Measurements from ENCODE around the gene C20orf96. TPM values are rescaled to one million over a fixed set of nuclear protein-coding genes. Genes with fewer than 3 reads are reported as not detected.

C20orf96 gene
- total and polyA plus RNA-seq, 7 donors: 2.1 to 8.5 (median 5.3) TPM

DNA sequence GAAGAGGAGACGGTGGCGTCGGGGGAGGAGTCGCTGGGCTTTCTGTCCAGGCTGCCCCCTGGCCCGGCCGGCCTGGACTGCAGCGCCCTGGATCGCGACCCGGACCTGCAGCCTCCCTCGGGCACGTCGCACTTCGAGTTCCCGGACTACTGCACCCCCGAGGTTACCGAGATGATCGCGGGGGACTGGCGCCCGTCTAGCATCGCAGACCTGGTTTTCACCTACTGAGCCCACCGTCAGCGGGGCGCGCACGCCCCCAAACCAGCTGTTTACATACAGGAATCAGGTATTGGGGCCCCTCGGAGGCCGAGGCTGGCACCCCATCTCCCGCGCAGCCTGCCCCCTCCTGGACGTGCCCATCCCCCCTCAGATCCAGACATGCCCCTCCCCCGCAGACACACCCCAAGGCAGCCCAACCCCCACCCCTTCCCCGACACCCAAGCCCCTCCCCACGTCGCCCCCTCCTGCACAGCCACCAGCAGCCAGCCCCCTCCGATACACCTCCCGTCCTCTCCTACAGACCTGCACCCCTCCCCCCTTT, 36.2 kb upstream of the C20orf96 start:
- H3K4me3 ChIP-seq: peak overlapping the region; percentile 63 to 81 (median 65)

DNA sequence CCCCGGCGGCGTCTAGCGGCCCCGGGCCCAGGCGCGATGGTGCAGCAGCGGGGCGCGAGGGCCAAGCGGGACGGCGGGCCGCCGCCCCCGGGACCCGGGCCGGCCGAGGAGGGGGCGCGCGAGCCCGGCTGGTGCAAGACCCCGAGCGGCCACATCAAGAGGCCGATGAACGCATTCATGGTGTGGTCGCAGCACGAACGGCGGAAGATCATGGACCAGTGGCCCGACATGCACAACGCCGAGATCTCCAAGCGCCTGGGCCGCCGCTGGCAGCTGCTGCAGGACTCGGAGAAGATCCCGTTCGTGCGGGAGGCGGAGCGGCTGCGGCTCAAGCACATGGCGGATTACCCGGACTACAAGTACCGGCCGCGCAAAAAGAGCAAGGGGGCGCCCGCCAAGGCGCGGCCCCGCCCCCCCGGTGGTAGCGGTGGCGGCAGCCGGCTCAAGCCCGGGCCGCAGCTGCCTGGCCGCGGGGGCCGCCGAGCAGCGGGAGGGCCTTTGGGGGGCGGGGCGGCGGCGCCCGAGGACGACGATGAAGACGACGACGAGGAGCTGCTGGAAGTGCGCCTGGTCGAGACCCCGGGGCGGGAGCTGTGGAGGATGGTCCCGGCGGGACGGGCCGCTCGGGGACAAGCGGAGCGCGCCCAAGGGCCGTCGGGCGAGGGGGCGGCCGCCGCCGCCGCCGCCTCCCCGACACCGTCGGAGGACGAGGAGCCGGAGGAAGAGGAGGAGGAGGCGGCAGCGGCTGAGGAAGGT, 35.5 kb upstream of the C20orf96 start:
- Histone ChIP-seq H3K9me3 (no peaks in the 10 kb centered on the region), H3K4me3 (peak overlapping the region; percentile 63 to 81 (median 65)), H3K27ac (peak overlapping the region; percentile 90 to 97 (median 96)), H3K27me3 (no peaks in the 10 kb centered on the region), H3K36me3 (no peaks in the 10 kb centered on the region), H3K4me1 (peaks cover 0 to 56% (median 44%) of the 10 kb centered on the region in 4 donors)
- no peak for TF ChIP-seq EP300 (IDR thresholded peaks at IDR 0.05)
- TF ChIP-seq POLR2AphosphoS5 (IDR thresholded peaks at IDR 0.05): peak in 2 of 4 donors; percentile 18 to 24
- intact Hi-C loops (cut with DNase I): loop anchor here (2.0 kb wide), 2 partner anchors 15 to 21 kb away; partner anchors contain the start of gene NRSN2
- WGBS, 2 donors: 1% methylated on average over 103 of the region's 103 CpGs
- DNase-seq: peak; percentile 89

More for the DNA sequence above, 36.2 kb upstream of the C20orf96 start:
- TF ChIP-seq POLR2AphosphoS5 (IDR thresholded peaks at IDR 0.05) (no peak), POLR2A (IDR thresholded peaks at IDR 0.05) (no peak), EP300 (IDR thresholded peaks at IDR 0.05) (no peak)
- TF ChIP-seq, protein P1, sequence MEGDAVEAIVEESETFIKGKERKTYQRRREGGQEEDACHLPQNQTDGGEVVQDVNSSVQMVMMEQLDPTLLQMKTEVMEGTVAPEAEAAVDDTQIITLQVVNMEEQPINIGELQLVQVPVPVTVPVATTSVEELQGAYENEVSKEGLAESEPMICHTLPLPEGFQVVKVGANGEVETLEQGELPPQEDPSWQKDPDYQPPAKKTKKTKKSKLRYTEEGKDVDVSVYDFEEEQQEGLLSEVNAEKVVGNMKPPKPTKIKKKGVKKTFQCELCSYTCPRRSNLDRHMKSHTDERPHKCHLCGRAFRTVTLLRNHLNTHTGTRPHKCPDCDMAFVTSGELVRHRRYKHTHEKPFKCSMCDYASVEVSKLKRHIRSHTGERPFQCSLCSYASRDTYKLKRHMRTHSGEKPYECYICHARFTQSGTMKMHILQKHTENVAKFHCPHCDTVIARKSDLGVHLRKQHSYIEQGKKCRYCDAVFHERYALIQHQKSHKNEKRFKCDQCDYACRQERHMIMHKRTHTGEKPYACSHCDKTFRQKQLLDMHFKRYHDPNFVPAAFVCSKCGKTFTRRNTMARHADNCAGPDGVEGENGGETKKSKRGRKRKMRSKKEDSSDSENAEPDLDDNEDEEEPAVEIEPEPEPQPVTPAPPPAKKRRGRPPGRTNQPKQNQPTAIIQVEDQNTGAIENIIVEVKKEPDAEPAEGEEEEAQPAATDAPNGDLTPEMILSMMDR (IDR thresholded peaks at IDR 0.05): no peak
- Histone ChIP-seq H3K36me3 (no peaks in the 10 kb centered on the region), H3K27ac (peak overlapping the region; percentile 90 to 97 (median 96)), H3K4me1 (peaks cover 0 to 56% (median 44%) of the 10 kb centered on the region in 4 donors), H3K27me3 (no peaks in the 10 kb centered on the region), H3K9me3 (no peaks in the 10 kb centered on the region)
- DNase-seq: peak; percentile 80
- intact Hi-C loops (cut with DNase I): loop anchor here (1.0 kb wide), 1 partner anchor 36 kb away; the partner anchor contains the start of gene C20orf96
- WGBS, 2 donors: 1% methylated on average over 38 of the region's 38 CpGs

DNA sequence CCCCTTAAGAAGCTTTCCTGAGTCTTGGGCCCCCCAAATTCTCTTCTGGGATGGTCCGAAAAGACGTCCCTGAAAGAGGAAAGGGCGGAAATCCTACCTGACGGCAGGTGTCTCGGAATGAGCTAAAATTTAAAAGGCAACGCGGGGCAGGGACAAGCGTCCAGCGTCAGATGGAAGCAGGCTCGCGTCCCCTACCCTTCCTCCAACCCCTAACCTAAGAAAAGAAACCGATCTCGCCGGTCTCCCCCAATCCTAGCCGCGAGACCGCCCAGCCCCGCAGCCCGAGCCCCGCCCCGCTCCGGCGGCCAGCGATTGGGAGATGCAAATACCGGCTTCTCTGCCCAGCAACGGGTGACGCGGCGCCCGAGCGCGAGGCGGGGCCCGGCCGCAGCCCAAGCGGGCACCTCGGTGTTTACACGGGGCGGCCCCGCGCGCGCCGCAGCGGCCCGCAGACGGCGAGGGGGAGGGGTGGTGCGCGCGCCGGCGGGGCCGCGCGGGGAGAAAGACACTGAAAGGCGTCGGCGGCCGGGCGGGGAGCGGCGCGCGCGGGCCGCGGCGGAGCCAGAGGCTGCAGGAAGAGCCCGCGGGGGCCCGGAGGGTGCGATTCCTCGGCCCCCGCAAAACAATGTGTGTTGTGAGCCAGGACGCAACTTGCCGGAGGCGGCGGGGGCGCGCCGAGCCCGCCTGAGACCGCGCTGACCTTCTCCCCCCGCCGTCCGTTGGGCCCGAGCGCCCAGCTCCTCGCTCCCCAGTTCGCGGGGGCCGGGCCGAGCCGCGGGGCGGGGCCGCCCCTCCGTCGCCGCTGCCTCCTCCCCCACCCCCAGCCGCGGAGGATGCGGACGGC, 34.7 kb upstream of the C20orf96 start, which contains the start of gene SOX12:
Gene SOX12, plus strand, starts transcription at position 508 of the 844 bp plus-strand sequence. CDS start 373 bp downstream, outside the sequence.
- Histone ChIP-seq H3K27me3 (no peaks in the 10 kb centered on the region), H3K4me3 (peak within 1 kb of the TSS; percentile 63 to 81 (median 65)), H3K4me1 (peaks cover 0 to 50% (median 38%) of the 10 kb centered on the region in 4 donors), H3K36me3 (peaks cover 0 to 3% (median 0%) of the 10 kb centered on the region in 4 donors), H3K27ac (peak within 1 kb of the TSS; percentile 90 to 97 (median 96)), H3K9me3 (no peaks in the 10 kb centered on the region)
- peak; percentile 98 for DNase-seq
- TF ChIP-seq EP300 (IDR thresholded peaks at IDR 0.05) (no peak), POLR2A (IDR thresholded peaks at IDR 0.05) (peak; percentile 31 to 72), POLR2AphosphoS5 (IDR thresholded peaks at IDR 0.05) (peak; percentile 72 to 88 (median 76))
- intact Hi-C loops (cut with DNase I): loop anchor here (2.0 kb wide), 2 partner anchors 14 to 22 kb away; partner anchors contain the start of gene NRSN2
- 0 to 1% methylated on average over 106 of the region's 106 CpGs for WGBS, 2 donors

DNA sequence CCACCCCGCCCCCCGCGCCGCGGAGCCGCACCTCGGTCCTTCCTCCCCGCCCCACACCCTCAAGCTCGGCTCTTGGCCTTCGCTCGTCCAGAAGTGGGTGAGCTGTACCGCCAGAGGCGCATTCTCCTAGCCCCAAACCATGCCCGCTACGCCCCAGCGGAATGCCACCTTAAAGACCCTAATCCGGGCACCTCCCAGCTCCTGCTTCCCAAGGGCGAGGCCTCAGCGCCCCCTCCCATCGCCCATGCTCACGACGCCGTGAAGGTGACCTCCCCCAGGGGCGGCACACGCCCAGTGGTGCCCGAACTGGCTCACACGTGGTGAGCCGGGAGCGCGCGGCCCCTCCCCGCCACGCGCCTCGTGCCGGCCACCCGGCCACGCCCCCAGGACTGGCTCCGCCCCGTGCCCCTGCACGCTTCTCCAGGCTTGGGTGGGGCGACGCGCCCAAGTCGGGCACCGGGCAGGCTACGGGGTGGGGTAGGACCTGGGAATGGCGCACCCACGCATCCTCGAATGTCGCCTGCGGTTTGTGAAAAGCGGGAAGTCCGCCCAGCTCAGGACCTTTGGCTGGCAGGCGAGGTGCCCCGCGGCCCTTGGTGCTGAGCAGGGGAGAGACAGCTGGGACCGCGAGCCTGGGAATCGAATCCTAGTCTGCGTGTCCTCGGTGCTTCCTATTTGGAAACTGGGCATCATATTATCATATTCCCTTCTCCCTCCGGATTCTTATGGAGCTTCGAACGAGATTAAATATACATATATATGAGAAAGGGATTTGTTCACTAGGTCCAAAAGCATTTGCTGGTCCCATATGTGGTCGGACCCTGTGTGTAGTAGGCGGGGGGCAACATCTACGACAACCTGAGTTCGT, 33.9 kb upstream of the C20orf96 start:
- peaks cover 0 to 42% (median 30%) of the 10 kb centered on the region in 4 donors for H3K4me1 ChIP-seq

More for the DNA sequence above, 33.9 kb upstream of the C20orf96 start:
- intact Hi-C loops (cut with DNase I): loop anchor here (1.0 to 2.0 kb wide), 3 partner anchors 14 to 26 kb away; partner anchors contain the start of gene NRSN2
- Histone ChIP-seq H3K36me3 (peaks cover 0 to 9% (median 0%) of the 10 kb centered on the region in 4 donors), H3K27ac (peak overlapping the region; percentile 90 to 97 (median 96)), H3K4me3 (peak overlapping the region; percentile 62 to 81 (median 64)), H3K9me3 (no peaks in the 10 kb centered on the region), H3K27me3 (no peaks in the 10 kb centered on the region)
- TF ChIP-seq POLR2AphosphoS5 (IDR thresholded peaks at IDR 0.05) (peak; percentile 79 to 92 (median 91)), POLR2A (IDR thresholded peaks at IDR 0.05) (peak; percentile 52 to 53), EP300 (IDR thresholded peaks at IDR 0.05) (no peak)
- TF ChIP-seq, protein P1 (IDR thresholded peaks at IDR 0.05): peak in 3 of 4 experiments; percentile 15 to 25 (median 24)
- DNase-seq: peak; percentile 94
- 1% methylated on average over 69 of the region's 69 CpGs for WGBS, 2 donors

All from sigmoid colon (tissue), 7 donors.